ENCODE data around the gene JOSD2. TPM values are rescaled to one million over a fixed set of nuclear protein-coding genes. Genes with fewer than 3 reads are reported as not detected.

Gene JOSD2
- total and polyA plus RNA-seq, 2 donors (not counting 1 experiment from before 2014, with no cell fraction given) = 25.0 to 32.8 TPM

DNA sequence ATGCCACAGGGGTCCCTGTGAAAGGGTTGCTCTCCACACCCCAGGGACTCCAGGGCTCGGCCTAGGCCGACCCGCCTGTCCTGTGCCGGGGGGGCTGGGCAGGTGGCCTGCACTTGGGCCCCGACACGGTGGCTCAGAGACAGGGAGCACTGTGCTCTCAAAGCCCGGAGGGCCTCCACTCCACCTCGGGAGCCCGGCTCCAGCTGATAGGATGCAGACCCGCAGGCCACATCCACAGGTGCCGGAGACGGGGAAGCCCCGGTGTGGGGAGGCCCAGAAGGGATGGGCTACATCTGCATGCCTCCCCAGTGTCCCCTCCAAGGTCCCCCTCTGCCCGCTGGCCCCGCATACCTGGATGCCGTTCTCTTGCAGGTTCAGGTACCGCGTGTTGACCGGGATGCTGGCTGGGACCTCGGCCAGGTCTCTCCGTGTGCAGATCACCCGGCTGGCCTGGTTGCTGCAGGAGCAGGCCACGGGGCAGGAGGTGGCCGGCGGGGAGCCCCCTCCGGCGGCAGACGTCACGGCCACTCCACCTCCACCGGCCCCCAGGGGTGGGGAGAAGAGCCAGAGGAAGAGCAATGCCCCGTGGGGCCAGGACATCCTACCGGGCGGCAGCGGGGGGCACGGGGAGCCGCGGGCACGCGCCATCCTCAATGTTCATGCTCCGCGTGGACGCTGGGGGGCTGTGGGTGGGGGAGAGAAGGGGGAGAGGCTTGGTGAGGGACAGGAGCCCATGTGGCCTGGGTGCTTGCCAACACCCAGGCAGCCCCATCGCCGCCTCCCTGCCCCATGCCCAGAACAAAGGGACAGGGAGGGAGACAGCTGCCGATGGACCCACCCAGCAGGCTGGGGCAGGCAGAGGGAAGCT, 37.4 kb upstream of the JOSD2 start:
- DNase-seq = no peak
- ChIA-PET POLR2A (no interaction called here), CTCF (no interaction called here)
- Histone ChIP-seq H4K20me1 (ENCODE audit: control insufficient read depth, insufficient read depth, low read length, poor library complexity, severe bottlenecking) (no peaks in the 10 kb centered on the region), H3K36me3 (replicated peaks in 1 of 2; ENCODE audit: control extremely low read depth in 1 of 2, control insufficient read depth in 1 of 2, extremely low read depth in 1 of 2, insufficient read depth in 2 of 2, low read length in 1 of 2) (no peaks in the 10 kb centered on the region), H3K9me3 (ENCODE audit: control extremely low read depth in 1 of 3, control insufficient read depth in 2 of 3, insufficient read depth in 1 of 3, low read length in 2 of 3) (peaks cover 0 to 5% (median 0%) of the 10 kb centered on the region in 3 donors), H3K4me2 (replicated peaks; ENCODE audit: low read depth, low read length, poor library complexity, severe bottlenecking) (no peak overlapping the region), H2AFZ (ENCODE audit: insufficient read depth, low read depth, low read length, poor library complexity, severe bottlenecking) (no peak overlapping the region), H3K9ac (ENCODE audit: low read length) (no peak overlapping the region), H3K4me3 (ENCODE audit: control extremely low read depth in 1 of 5, extremely low read depth in 1 of 5, insufficient read depth in 1 of 5, low read depth in 2 of 5, low read length in 4 of 5) (no peak overlapping the region), H3K27ac (ENCODE audit: low read length in 2 of 2) (no peak overlapping the region), H3K4me1 (ENCODE audit: control insufficient read depth in 2 of 2, insufficient read depth in 2 of 2, low read length in 2 of 2) (no peaks in the 10 kb centered on the region), H3K27me3 (replicated peaks in 1 of 4; ENCODE audit: control extremely low read depth in 1 of 4, control insufficient read depth in 3 of 4, insufficient read depth in 4 of 4, low read length in 3 of 4) (peaks cover 0 to 32% (median 6%) of the 10 kb centered on the region in 4 experiments), H3K79me2 (ENCODE audit: control insufficient read depth, insufficient read depth, low read length) (no peaks in the 10 kb centered on the region)
- no peak overlapping the region for H3K27ac Mint-ChIP-seq
- no peak for ATAC-seq (ENCODE audit: low read depth)
- WGBS (ENCODE audit: insufficient coverage) = 91% methylated on average over 29 of the region's 45 CpGs
- no peaks in the 10 kb centered on the region for H3K4me1 Mint-ChIP-seq
- H3K4me3 Mint-ChIP-seq = no peak overlapping the region
- H3K9me3 Mint-ChIP-seq (ENCODE audit: insufficient read depth) = no peaks in the 10 kb centered on the region
- TF ChIP-seq EZH2 (IDR thresholded peaks at IDR 0.05; ENCODE audit: borderline replicate concordance, insufficient read depth, low read depth, low read length, poor library complexity, severe bottlenecking) = no peak
- TF ChIP-seq, protein P1, sequence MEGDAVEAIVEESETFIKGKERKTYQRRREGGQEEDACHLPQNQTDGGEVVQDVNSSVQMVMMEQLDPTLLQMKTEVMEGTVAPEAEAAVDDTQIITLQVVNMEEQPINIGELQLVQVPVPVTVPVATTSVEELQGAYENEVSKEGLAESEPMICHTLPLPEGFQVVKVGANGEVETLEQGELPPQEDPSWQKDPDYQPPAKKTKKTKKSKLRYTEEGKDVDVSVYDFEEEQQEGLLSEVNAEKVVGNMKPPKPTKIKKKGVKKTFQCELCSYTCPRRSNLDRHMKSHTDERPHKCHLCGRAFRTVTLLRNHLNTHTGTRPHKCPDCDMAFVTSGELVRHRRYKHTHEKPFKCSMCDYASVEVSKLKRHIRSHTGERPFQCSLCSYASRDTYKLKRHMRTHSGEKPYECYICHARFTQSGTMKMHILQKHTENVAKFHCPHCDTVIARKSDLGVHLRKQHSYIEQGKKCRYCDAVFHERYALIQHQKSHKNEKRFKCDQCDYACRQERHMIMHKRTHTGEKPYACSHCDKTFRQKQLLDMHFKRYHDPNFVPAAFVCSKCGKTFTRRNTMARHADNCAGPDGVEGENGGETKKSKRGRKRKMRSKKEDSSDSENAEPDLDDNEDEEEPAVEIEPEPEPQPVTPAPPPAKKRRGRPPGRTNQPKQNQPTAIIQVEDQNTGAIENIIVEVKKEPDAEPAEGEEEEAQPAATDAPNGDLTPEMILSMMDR (IDR thresholded peaks at IDR 0.05) = no peak
- H3K27me3 Mint-ChIP-seq = peaks cover 29% of the 10 kb centered on the region
- intact Hi-C loops (cut with micrococcal nuclease) = no loop called here
